ENCODE results near the gene MINAR1. TPM values are rescaled to one million over a fixed set of nuclear protein-coding genes. Genes with fewer than 3 reads are reported as not detected.
"Not testable (repeated sequence)": the region's sequence is repeated elsewhere in the genome, so short reads cannot be mapped to it uniquely, and the experiment has no call there.

Gene MINAR1
- total RNA-seq, 4 donors from 2014 or later = 0.05 to 1.1 (median 0.30) TPM

- DNase-seq (no peak), ATAC-seq (no peak)
- Histone ChIP-seq H3K27me3 (no peaks in the 10 kb centered on the region), H3K4me1 (no peaks in the 10 kb centered on the region), H3K4me3 (no peak overlapping the region), H3K36me3 (no peaks in the 10 kb centered on the region), H3K9me3 (no peaks in the 10 kb centered on the region), H3K27ac (no peak overlapping the region)
- intact Hi-C loops (cut with DNase I; ENCODE audit: low total_unique reads) (no loop called here), in situ Hi-C loops (cut with MboI; ENCODE audit: low sequenced_read_pairs in 4 of 4) (no loop called here)
- TF ChIP-seq CTCF (IDR thresholded peaks at IDR 0.05 in 4 of 5, conservative IDR thresholded peaks at IDR 0.05 in 1 of 5) (no peak), POLR2A (IDR thresholded peaks at IDR 0.05) (no peak)
These were observed 19.7 kb upstream of the MINAR1 start for GRCh38 chr15:79412429-79412828.

- no peaks in the 10 kb centered on the region for H3K4me1 ChIP-seq
- in situ Hi-C loops (cut with MboI; ENCODE audit: low sequenced_read_pairs in 4 of 4) = no loop called here
- intact Hi-C loops (cut with DNase I; ENCODE audit: low total_unique reads) = no loop called here
These were observed 15.3 kb upstream of the MINAR1 start for GRCh38 chr15:79416876-79417275.

GRCh38 chr15:79418693-79419279 lies 13.3 kb upstream of the MINAR1 start:
- no peaks in the 10 kb centered on the region for H3K9me3 ChIP-seq
- H3K36me3 ChIP-seq = no peaks in the 10 kb centered on the region
- no peaks in the 10 kb centered on the region for H3K4me1 ChIP-seq
- in situ Hi-C loops (cut with MboI; ENCODE audit: low sequenced_read_pairs in 4 of 4) (no loop called here), intact Hi-C loops (cut with DNase I; ENCODE audit: low total_unique reads) (no loop called here)
- no peak overlapping the region for H3K27ac ChIP-seq
- TF ChIP-seq POLR2A (IDR thresholded peaks at IDR 0.05) (no peak), CTCF (IDR thresholded peaks at IDR 0.05 in 4 of 5, conservative IDR thresholded peaks at IDR 0.05 in 1 of 5) (no peak)
- H3K27me3 ChIP-seq = no peaks in the 10 kb centered on the region
- ATAC-seq (no peak), DNase-seq (no peak)
- H3K4me3 ChIP-seq = no peak overlapping the region

More at GRCh38 chr15:79416876-79417275, 15.3 kb upstream of the MINAR1 start:
- H3K27ac ChIP-seq = no peak overlapping the region
- H3K36me3 ChIP-seq = no peaks in the 10 kb centered on the region
- no peak for TF ChIP-seq CTCF (IDR thresholded peaks at IDR 0.05 in 4 of 5, conservative IDR thresholded peaks at IDR 0.05 in 1 of 5)
- TF ChIP-seq POLR2A (IDR thresholded peaks at IDR 0.05) = no peak
- no peak overlapping the region for H3K4me3 ChIP-seq
- no peaks in the 10 kb centered on the region for H3K27me3 ChIP-seq
- no peak for DNase-seq
- ATAC-seq = no peak
- no peaks in the 10 kb centered on the region for H3K9me3 ChIP-seq

- Histone ChIP-seq H3K27me3 (peaks cover 11 to 38% (median 14%) of the 10 kb centered on the region in 3 donors), H3K27ac (no peak overlapping the region), H3K4me3 (no peak overlapping the region), H3K36me3 (no peaks in the 10 kb centered on the region), H3K9me3 (no peaks in the 10 kb centered on the region), H3K4me1 (no peaks in the 10 kb centered on the region)
- TF ChIP-seq POLR2A (IDR thresholded peaks at IDR 0.05) = no peak
- TF ChIP-seq CTCF (IDR thresholded peaks at IDR 0.05 in 4 of 5, conservative IDR thresholded peaks at IDR 0.05 in 1 of 5) = no peak
- in situ Hi-C loops (cut with MboI; ENCODE audit: low sequenced_read_pairs in 4 of 4) = no loop called here
- intact Hi-C loops (cut with DNase I; ENCODE audit: low total_unique reads) = no loop called here
- ATAC-seq = no peak
- no peak for DNase-seq
These were observed 6.4 kb upstream of the MINAR1 start for GRCh38 chr15:79425591-79426295.

- H3K9me3 ChIP-seq; ATAC-seq; H3K4me3 ChIP-seq; H3K4me1 ChIP-seq; intact Hi-C loops (cut with DNase I; ENCODE audit: low total_unique reads); DNase-seq; in situ Hi-C loops (cut with MboI; ENCODE audit: low sequenced_read_pairs in 4 of 4); H3K27ac ChIP-seq; H3K36me3 ChIP-seq: not testable (repeated sequence)
- peaks cover 12 to 48% (median 23%) of the 10 kb centered on the region in 3 donors for H3K27me3 ChIP-seq
These were observed 5.2 kb upstream of the MINAR1 start for GRCh38 chr15:79426899-79427298.
